ENCODE results near the gene SH3RF3.
A peak's percentile ranks its signal among the peaks of the same experiment; 100 is the strongest.

The SH3RF3 gene

DNA sequence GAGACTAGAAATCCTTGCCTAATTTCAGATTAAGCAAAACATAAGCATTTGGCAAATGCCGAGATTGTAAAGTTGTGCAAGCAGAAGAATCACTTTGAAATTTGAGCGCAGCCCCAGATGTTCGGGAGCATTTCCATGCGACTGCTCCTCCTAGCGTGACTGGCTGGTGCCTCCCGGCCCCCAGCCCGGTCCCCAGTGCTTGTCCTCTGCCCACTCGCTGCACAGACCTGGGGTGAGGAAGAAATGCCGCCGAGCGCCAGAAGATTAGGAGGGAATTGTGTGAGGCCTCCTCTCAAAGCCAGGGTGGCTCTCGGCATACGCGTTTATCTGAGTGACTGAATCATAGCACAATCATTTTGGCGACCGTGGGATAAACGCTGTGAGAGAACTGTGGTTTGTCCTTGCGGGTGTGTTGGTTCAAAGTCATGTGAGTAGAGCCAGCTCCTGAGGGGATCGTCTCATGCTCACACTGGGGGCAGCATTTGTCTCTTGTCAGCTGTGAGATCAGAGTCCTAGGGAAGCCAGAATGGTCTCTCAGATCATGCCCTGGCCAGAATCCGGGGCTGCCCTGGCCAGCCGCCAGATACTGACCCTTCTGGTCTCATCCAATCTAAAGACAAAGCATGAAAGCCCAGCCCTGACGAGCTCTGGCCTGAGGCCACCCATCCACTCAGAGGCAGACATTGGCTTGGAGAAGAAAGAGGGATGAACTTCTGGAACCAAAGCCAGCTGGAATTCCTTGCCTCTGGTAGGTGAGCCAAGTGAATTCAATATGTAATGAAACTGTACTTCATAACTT, 189.3 kb downstream of the SH3RF3 start:
- DNase-seq (ENCODE audit: low read depth), result no peak
- no peak for TF ChIP-seq CTCF (IDR thresholded peaks at IDR 0.05; ENCODE audit: control insufficient read depth, extremely low read depth, insufficient read depth)
- no peak overlapping the region for H3K4me3 ChIP-seq (ENCODE audit: low read depth, low read length)

DNA sequence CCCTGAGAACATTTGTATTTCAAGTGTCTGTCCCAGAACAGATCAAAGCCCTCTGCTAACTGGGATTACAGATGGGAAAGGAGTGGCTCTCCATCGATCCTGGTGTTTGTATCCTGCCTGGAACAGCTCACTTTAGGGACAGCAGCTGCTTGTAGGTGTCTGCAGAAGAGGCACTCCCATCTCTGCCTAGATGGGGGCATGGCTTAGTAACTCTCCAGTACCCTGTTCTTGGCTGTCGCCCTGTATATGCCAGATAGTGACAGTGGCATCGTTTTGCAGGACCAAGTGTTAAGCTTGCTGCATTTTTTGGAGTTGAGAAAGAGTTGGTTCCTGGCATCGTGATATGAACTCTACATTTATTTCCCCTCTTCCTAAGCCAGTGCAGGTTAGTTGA, 189.9 kb downstream of the SH3RF3 start:
- no peak for DNase-seq (ENCODE audit: low read depth)
- no peak overlapping the region for H3K4me3 ChIP-seq (ENCODE audit: low read depth, low read length)
- TF ChIP-seq CTCF (IDR thresholded peaks at IDR 0.05; ENCODE audit: control insufficient read depth, extremely low read depth, insufficient read depth), result no peak

- no peak for TF ChIP-seq CTCF (IDR thresholded peaks at IDR 0.05; ENCODE audit: control insufficient read depth, extremely low read depth, insufficient read depth)
- no peak for DNase-seq (ENCODE audit: low read depth)
- H3K4me3 ChIP-seq (ENCODE audit: low read depth, low read length), result no peak overlapping the region
Measured at GRCh38 chr2:109320195-109320922, 191.4 kb downstream of the SH3RF3 start.

- no peak for DNase-seq (ENCODE audit: low read depth)
- no peak overlapping the region for H3K4me3 ChIP-seq (ENCODE audit: low read depth, low read length)
- TF ChIP-seq CTCF (IDR thresholded peaks at IDR 0.05; ENCODE audit: control insufficient read depth, extremely low read depth, insufficient read depth), result no peak
Measured at GRCh38 chr2:109321570-109321969, 192.6 kb downstream of the SH3RF3 start.

DNA sequence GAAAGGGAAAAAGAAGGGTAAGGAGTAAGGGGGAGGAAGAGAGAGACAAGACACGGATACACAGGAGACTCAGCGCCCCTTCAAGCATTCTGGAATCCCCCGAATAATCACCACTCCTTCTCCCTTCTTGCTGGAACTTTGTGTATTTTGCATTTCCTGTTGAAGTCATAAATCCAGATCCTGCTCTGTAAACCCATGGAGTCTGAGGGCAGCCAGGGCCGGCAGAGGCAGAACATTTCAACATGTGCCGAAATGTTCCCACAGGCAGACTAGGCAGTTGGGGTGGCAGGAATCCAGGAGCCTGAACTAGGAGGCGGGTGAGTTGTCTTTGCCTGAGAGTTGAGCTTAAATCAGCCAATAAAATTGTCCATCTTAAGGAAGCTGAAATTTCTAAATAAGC, 193.1 kb downstream of the SH3RF3 start:
- peak; percentile 83 for DNase-seq (ENCODE audit: low read depth)
- no peak overlapping the region for H3K4me3 ChIP-seq (ENCODE audit: low read depth, low read length)
- TF ChIP-seq CTCF (IDR thresholded peaks at IDR 0.05; ENCODE audit: control insufficient read depth, extremely low read depth, insufficient read depth), result no peak

DNA sequence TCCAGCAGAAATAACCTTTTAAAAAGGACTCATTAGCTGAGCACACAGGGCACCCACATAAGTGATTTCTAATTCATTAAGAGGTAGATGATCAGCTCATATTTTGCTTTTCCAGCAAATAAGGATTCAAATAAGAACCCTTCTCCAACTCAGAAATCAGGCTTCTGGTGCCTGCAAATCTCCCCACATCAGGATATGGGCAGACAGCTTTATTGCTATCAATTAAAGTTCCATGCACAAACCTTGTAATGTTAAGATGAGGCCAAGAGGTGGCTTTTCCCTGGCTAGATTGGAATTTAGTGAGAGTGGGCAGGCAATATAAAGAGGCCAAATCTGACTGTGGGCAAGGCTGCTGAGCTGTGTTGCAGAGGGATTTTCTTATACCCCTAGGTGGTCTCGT, 193.6 kb downstream of the SH3RF3 start:
- H3K4me3 ChIP-seq (ENCODE audit: low read depth, low read length), result no peak overlapping the region
- DNase-seq (ENCODE audit: low read depth), result no peak
- TF ChIP-seq CTCF (IDR thresholded peaks at IDR 0.05; ENCODE audit: control insufficient read depth, extremely low read depth, insufficient read depth), result no peak
